Right lung (tissue), 5 donors: Measurements from ENCODE around the gene CRYZ. TPM values are rescaled to one million over a fixed set of nuclear protein-coding genes. Genes with fewer than 3 reads are reported as not detected.
A peak's percentile ranks its signal among the peaks of the same experiment; 100 is the strongest.

ENCODE experiments used
- DNase-seq, 2 donors: peaks; one replicate each; pipeline ENCODE4 v3.0.0-alpha.2; 2013
- polyA plus RNA-seq, 5 donors: library from polyadenylated mRNA; unstranded; fragments of 120-200 nt; gene quantifications; one replicate each; pipeline versions ENCODE4 v1.2.1 to v1.2.3, GENCODE V29; 2013; ENCODE audit warnings: inconsistent platforms in 1 of 5, low replicate concordance in 1 of 5; ENCODE audit not compliant: insufficient read length in 5 of 5, insufficient read depth in 1 of 5

The CRYZ gene
- polyA plus RNA-seq, 5 donors, result 45.1 to 81.3 (median 70.5) TPM

DNA sequence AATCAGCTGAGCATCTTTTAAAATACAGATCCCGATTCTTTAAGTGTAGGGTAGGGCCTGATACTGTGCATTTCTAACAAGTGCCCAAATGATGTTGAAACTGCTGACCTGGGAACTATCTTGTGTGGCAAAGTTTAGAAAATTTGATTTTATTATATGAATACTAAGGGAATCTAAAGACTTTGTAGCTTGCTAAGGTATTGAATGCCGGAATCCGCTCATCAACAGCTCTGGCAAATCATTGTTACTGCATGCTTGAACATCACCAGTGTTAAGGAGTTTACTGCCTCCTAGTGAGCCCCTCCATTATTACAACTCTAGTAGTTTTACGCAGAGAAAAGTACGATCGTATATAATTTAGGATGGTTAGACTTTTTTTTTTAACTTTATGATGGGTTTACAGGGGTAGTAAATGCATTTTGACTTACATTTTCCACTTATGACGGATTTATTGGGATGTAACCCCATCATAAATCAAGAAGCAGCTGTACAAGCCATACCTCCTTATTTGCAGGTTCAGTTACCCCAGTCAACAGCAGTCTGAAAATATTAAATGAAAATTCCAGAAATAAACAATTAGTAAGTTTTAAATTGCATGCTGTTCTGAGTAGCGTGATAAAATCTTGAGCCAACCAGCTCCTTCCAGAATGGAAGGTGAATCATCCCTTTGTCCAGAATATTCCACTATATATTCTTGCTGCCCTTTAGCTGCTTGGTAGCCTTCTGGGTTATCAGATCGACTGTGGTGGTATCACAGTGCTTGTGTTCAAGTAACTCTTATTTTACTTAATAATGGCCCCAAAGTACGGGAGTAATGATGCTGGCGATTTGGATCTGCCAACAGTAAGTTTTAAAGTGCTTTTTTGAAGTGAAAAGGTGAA, 994 bp upstream of the CRYZ start:
- DNase-seq, result peak; percentile 60 to 65

- peak in 1 of 2 donors; percentile 8 for DNase-seq
These were observed 541 bp downstream of the CRYZ start for GRCh38 chr1:74732071-74732946.

DNA sequence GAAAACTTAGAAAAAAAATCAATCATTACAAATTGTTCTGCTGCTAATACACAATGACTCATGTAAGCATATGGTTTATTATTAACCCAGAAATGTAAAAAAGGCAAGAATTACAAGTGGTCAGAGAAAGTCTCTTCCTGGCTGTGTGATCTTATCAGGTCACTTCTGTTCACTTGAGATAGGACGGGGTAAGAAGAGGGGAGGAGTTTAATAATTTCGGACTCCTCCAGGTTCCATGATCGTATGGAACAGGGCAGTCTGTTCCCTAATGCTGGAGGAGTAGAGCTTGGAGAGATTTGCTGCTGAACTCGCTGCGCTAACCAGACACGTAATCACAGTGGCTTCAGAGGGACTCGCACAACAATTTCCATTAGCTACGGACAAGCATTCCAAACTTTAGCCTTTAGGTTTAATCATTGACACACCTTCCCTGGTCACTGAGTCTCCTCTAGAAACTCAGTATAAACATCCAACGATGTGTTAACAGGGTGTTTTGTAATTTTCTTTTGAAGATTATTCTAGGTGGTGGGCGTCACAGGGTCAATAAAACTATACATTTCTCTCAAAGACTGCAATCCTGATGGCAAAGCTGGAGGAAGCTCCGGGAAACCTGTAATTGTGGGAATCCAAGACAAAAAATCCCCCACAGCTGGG, 1.3 kb downstream of the CRYZ start:
- DNase-seq, result peak in 1 of 2 donors; percentile 2

DNA sequence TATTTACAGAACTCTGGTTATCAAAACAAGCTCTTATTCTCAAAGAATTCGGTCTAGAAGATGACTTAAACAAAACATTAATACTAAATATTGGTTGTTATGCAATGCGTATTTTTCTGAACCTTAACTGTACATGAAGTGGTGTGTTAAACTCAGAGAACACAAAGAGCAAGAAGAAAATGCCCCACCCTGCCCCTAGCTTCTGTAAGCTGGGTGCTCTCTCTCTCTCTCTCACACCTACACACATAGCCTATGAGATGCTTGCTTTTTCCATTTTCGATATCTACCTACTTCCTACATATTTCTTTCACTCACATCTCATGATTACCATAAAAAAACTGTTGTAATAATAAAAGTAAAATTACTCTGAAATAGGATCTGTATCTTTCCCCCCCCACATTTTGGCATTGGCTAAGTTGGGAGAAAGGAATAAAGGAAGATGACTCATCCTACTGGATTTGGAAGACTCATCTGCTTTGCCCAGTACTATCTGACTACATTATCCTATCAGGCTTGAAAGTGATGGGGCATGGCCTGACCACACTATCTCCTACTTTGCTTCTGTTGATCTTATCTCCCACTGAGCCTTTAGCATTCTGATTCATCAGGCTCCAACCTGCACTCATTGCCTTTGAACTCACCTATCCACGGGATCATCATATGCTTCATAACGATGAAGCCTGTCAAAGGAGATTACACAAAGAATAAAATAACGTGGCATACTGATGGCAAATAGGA, 2.9 kb downstream of the CRYZ start:
- DNase-seq, result no peak

GRCh38 chr1:74728736-74729135, 4.1 kb downstream of the CRYZ start:
- DNase-seq, result no peak

DNA sequence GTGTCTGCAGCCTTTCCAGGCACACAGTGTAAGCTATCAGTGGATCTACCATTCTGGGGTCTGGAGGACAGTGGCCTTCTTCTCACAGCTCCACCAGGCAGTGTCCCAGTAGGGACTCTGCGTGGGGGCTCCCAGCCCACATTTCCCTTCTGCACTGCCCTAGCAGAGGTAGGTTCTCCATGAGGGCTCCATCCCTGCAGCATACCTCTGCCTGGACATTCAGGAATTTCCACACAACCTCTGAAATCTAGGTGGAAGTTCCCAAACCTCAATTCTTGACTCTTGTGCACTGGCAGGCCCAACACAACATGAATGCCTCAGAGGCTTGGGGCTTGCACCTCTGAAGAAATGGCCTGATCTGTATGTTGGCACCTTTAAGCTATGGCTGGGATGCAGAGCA, 6.8 kb downstream of the CRYZ start:
- no peak for DNase-seq

DNA sequence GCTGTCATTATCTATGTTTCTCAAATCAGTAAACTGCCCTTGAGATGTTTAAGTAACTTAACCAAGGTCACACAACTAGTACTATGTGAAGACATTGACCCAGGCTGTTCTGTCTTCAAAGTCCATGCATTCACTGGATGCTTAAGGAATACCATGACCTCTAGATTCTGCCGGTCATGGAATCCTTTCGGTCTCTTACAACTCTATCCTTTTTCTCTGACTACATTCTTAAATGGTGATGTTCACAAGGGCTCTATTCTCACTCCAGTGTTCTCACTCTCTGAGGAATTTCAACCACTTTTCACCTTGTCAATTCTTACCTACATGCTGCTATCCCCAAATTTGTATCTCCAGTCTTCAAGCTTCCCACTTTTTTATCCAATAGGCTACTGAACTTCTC, 15.2 kb downstream of the CRYZ start:
- no peak for DNase-seq

DNA sequence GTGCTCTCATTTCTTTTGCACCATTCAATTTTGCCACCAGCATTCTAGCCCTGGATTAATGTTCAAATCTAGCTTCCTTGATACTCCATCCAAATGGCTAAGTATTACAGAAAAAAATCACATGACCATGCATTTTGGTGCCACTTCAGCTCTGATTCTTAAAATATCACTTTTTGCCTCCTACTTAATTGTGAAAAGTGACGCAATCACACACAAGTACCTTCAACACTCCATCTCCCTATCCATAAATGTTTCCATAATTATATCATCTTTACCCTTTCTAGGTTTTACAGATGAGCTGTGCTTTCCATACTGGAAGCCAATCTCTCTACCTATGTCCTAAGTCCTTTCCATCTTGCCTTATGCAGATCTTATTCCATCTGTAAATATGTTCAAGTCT, 16.0 kb downstream of the CRYZ start:
- no peak for DNase-seq

GRCh38 chr1:74715806-74716205, 17.0 kb downstream of the CRYZ start:
- DNase-seq, result no peak

GRCh38 chr1:74715236-74715502, 17.7 kb downstream of the CRYZ start:
- no peak for DNase-seq

DNA sequence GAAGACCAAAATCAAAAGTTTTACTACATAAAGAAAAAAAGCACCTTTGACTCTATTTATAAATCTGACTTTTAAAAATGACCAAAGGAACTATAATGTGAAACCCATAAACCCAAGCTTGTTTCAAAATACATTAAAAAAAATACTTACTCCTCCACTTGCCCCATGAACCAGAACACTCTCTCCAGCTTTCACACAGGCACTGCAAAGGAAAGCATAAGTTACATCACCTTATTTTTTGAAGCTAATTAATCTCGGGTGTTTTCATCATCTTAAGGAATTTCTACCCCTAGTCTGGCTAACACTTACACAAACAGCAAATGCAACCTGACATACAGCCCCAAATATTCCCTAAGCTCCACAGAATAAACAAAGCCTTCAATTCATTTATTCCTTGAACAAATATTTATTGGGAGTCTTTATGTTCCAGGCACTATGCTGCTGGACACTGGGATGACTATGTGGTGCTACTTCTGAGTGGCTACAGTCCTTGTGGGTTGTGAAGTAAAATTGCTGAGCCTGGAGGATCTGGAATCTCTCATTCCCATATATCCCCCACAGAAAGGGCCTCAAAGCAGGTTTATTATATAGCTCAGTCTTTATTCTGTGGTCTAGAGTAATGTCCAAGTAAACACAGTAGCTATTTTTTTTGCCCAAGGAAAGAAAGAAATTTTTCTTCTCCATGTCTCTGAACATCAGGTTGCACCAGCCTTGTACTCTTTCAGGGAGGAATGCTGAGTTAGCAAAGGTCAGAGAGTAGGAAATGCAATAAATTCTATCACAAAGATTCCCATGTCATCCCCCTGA, 18.2 kb downstream of the CRYZ start:
- no peak for DNase-seq

- DNase-seq, result no peak
These were observed 19.0 kb downstream of the CRYZ start for GRCh38 chr1:74713849-74714248.

GRCh38 chr1:74712881-74713280, 20.0 kb downstream of the CRYZ start:
- no peak for DNase-seq

- peak; percentile 6 to 9 for DNase-seq
These were observed 29.3 kb downstream of the CRYZ start for GRCh38 chr1:74703386-74704182.

DNA sequence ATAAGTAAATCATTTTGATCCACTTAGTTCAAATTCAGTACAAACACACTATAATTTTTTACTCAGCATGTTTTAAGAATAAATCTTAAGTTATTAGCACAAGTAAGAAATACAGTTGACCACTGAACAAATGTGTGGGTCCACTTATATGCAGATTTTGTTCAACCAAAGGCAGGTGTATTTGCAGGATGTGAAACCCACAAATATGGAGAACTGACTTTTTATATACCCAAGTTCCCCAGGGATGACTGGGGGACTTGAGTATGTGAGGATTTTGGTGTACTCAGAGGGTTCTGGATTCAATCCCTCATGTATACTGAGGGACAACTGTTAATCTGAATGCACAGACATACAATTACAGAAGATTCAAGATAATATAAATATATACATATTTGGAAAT, 33.5 kb downstream of the CRYZ start:
- no peak for DNase-seq

GRCh38 chr1:74697832-74698231, 35.0 kb downstream of the CRYZ start:
- DNase-seq, result no peak

DNA sequence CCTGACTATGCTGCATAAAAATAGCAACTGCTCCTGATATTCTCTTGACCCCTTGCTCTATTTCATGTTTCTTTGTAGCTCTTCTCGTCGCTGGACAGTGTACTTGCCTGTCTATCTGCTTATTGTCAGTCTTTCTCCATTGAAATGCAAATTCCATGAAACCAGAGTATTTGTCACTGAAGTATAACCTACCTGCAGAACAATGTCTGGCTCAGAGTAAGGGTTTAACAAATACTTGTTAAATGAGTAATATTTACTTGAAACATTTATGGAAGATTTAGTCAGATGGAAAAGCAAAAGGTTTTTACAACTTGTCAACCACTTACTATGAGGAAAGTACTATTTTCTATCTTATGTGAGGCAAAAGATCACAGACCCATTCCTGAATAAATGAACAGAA, 39.4 kb downstream of the CRYZ start:
- no peak for DNase-seq

DNA sequence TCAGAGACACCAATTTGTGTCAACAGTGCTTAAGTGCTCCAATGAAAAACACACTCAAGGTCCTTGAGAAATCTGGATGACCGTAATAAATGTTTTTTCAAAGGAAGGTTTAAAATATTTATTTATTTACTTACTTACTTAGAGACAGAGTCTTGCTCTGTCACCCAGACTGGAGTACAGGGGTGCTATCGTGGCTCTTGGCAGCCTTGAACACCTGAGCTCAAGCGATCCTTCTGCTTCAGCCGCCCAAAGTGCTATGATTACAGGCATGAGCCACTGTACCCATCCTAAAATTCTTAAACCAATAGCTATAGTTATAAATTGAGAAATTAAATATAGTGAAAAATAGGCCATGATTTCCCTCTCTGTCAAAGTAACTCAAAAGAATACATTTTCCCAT, 41.9 kb downstream of the CRYZ start:
- no peak for DNase-seq

- DNase-seq, result no peak
These were observed 42.5 kb downstream of the CRYZ start for GRCh38 chr1:74690364-74690696.
